D341Med (cell line): ENCODE results near the gene MAP3K15.
"Not testable (repeated sequence)": the region's sequence is repeated elsewhere in the genome, so short reads cannot be mapped to it uniquely, and the experiment has no call there.

Source experiments
- DNase-seq: peaks from one replicate; pipeline ENCODE4 v3.0.0; 2012; ENCODE audit warnings: low spot score

MAP3K15 gene

GRCh38 chrX:19532709-19533108 lies 17.4 kb upstream of the MAP3K15 start:
- DNase-seq = no peak

GRCh38 chrX:19517965-19518364 lies 2.7 kb upstream of the MAP3K15 start:
- no peak for DNase-seq

GRCh38 chrX:19515615-19516105 lies 352 bp upstream of the MAP3K15 start:
- peak; percentile 29 for DNase-seq

GRCh38 chrX:19513383-19513782 lies 1.9 kb downstream of the MAP3K15 start:
- DNase-seq = no peak

- no peak for DNase-seq
Observed at GRCh38 chrX:19512961-19513360, 2.3 kb downstream of the MAP3K15 start.

- DNase-seq = no peak
Observed at GRCh38 chrX:19512359-19512758, 2.9 kb downstream of the MAP3K15 start.

GRCh38 chrX:19511796-19512195 lies 3.5 kb downstream of the MAP3K15 start:
- DNase-seq = not testable (repeated sequence)

GRCh38 chrX:19496711-19497110 lies 18.6 kb downstream of the MAP3K15 start:
- DNase-seq = no peak

- DNase-seq = no peak
Observed at GRCh38 chrX:19487520-19488200, 27.6 kb downstream of the MAP3K15 start.

- DNase-seq = no peak
Observed at GRCh38 chrX:19479458-19479857, 35.9 kb downstream of the MAP3K15 start.

GRCh38 chrX:19468383-19468782 lies 46.9 kb downstream of the MAP3K15 start:
- not testable (repeated sequence) for DNase-seq

GRCh38 chrX:19462879-19463278 lies 52.4 kb downstream of the MAP3K15 start:
- no peak for DNase-seq

- no peak for DNase-seq
Observed at GRCh38 chrX:19462231-19462630, 53.1 kb downstream of the MAP3K15 start.

- DNase-seq = no peak
Observed at GRCh38 chrX:19457662-19458061, 57.6 kb downstream of the MAP3K15 start.

GRCh38 chrX:19448077-19448476 lies 67.2 kb downstream of the MAP3K15 start:
- DNase-seq = no peak

- DNase-seq = no peak
Observed at GRCh38 chrX:19446397-19446796, 68.9 kb downstream of the MAP3K15 start.

GRCh38 chrX:19445772-19446171 lies 69.5 kb downstream of the MAP3K15 start:
- DNase-seq = not testable (repeated sequence)

GRCh38 chrX:19443869-19444526 lies 71.3 kb downstream of the MAP3K15 start:
- no peak for DNase-seq

- no peak for DNase-seq
Observed at GRCh38 chrX:19440713-19441112, 74.6 kb downstream of the MAP3K15 start.

- DNase-seq = not testable (repeated sequence)
Observed at GRCh38 chrX:19422661-19423060, 92.6 kb downstream of the MAP3K15 start.

GRCh38 chrX:19410259-19410658 lies 105.0 kb downstream of the MAP3K15 start:
- no peak for DNase-seq

- no peak for DNase-seq
Observed at GRCh38 chrX:19403696-19404095, 111.6 kb downstream of the MAP3K15 start.

- no peak for DNase-seq
Observed at GRCh38 chrX:19392703-19393102, 122.6 kb downstream of the MAP3K15 start.

GRCh38 chrX:19392078-19392477 lies 123.2 kb downstream of the MAP3K15 start:
- no peak for DNase-seq
